PC-3 (cell line): Measurements from ENCODE around the gene EIF4G3. TPM values are rescaled to one million over a fixed set of nuclear protein-coding genes. Genes with fewer than 3 reads are reported as not detected.
A peak's percentile ranks its signal among the peaks of the same experiment; 100 is the strongest.

ENCODE experiments used
- ATAC-seq: fragments of 200-7000 bp; cut with Tn5 transposase; 2 replicates; pipeline ENCODE4 v1.9.1; 2020; ENCODE audit warnings: mild to moderate bottlenecking, moderate library complexity
- BruUV-seq: library from RNA; stranded (reverse); fragments of 400-500 nt; replicated peaks from 2 replicates; lab custom pipeline; 2021; lab: Mats Ljungman, UMichigan
- CTCF ChIA-PET: fragments of 300-600 bp; sonication (Branson Sonifier 250); formaldehyde crosslinking; loops from one replicate; lab custom pipeline; 2022; ENCODE audit warnings: antibody characterized with exemption; lab: Charles Lee
- POLR2A ChIA-PET: fragments of 300-600 bp; sonication (Branson Sonifier 250); formaldehyde crosslinking; loops from one replicate; lab custom pipeline; 2022; ENCODE audit warnings: antibody characterized with exemption; ENCODE audit not compliant: unreplicated experiment; lab: Charles Lee
- DNase-seq: peaks from one replicate; pipeline ENCODE4 v3.0.0-alpha.2; 2015
- H2AFZ ChIP-seq: fragments of 300-600 bp; sonication (generic); 2 replicates; pipeline ENCODE4 v1.6.0; 2016; ENCODE audit warnings: antibody characterized with exemption, low read length
- H3F3A ChIP-seq: fragments of 300-600 bp; sonication (generic); one replicate; pipeline ENCODE4 v1.6.0; 2017; ENCODE audit warnings: antibody characterized with exemption, low read length, control low read depth, mild to moderate bottlenecking; ENCODE audit not compliant: unreplicated experiment
- H3K27ac ChIP-seq: fragments of 300-600 bp; sonication (generic); 2 replicates; pipeline ENCODE4 v1.5.1; 2016; ENCODE audit warnings: mild to moderate bottlenecking, low read length
- H3K27me3 ChIP-seq: fragments of 300-600 bp; sonication (generic); 2 replicates; pipeline ENCODE4 v1.6.1; 2016; ENCODE audit warnings: low read length, mixed read lengths
- H3K36me3 ChIP-seq: fragments of 300-600 bp; sonication (generic); 2 replicates; pipeline ENCODE4 v1.6.1; 2016; ENCODE audit warnings: low read depth, mixed run types, low read length, mixed read lengths
- H3K4me1 ChIP-seq: fragments of 300-600 bp; sonication (generic); 2 replicates; pipeline ENCODE4 v1.5.1; 2016; ENCODE audit warnings: low read length; ENCODE audit not compliant: insufficient read depth
- H3K4me2 ChIP-seq: fragments of 300-600 bp; sonication (generic); 2 replicates; pipeline ENCODE4 v1.6.0; 2016; ENCODE audit warnings: low read length
- H3K4me3 ChIP-seq: fragments of 300-600 bp; sonication (generic); 2 replicates; pipeline ENCODE4 v1.5.1; 2016; ENCODE audit warnings: mild to moderate bottlenecking, low read length, mixed read lengths
- H3K79me2 ChIP-seq: fragments of 300-600 bp; sonication (generic); 2 replicates; pipeline ENCODE4 v1.6.1; 2017; ENCODE audit warnings: low read length, mixed read lengths
- H3K9ac ChIP-seq: fragments of 300-600 bp; sonication (generic); 2 replicates; pipeline ENCODE4 v1.6.0; 2016; ENCODE audit warnings: mild to moderate bottlenecking, low read length
- H3K9me2 ChIP-seq: fragments of 300-600 bp; sonication (generic); replicated peaks from 2 replicates; pipeline ENCODE4 v1.6.1; 2016; ENCODE audit warnings: mixed run types, low read length, mixed read lengths
- H3K9me3 ChIP-seq: fragments of 300-600 bp; sonication (generic); 2 replicates; pipeline ENCODE4 v1.6.1; 2016; ENCODE audit warnings: low read length, mixed read lengths
- H4K20me1 ChIP-seq: fragments of 300-600 bp; sonication (generic); 2 replicates; pipeline ENCODE4 v1.6.1; 2016; ENCODE audit warnings: low read length, mixed read lengths
- CTCF ChIP-seq: fragments of 300-600 bp; sonication (generic); conservative IDR thresholded peaks from 2 replicates; pipeline ENCODE4 v1.5.1; 2017; ENCODE audit warnings: antibody characterized with exemption, low read depth, mild to moderate bottlenecking, low read length
- EZH2 ChIP-seq: fragments of 300-600 bp; sonication (generic); IDR thresholded peaks from one replicate; pipeline ENCODE4 v1.6.1; 2017; ENCODE audit warnings: antibody characterized with exemption, mild to moderate bottlenecking, low read length; ENCODE audit not compliant: unreplicated experiment
- EZH2phosphoT487 ChIP-seq: fragments of 300-600 bp; sonication (generic); IDR thresholded peaks from 2 replicates; pipeline ENCODE4 v1.6.1; 2018; ENCODE audit warnings: mild to moderate bottlenecking, antibody characterized with exemption, low read length, borderline replicate concordance
- intact Hi-C: fragments of 100-400 bp; cut with micrococcal nuclease; formaldehyde crosslinking; loops from 2 replicates; pipeline ENCODE4 v1.9.0; 2023
- total RNA-seq: library from RNA; depleted of rRNA; stranded (reverse); fragments of >200 nt; gene quantifications from 2 replicates; pipeline ENCODE4 v1.2.3, GENCODE V29; 2014

Gene EIF4G3
- total RNA-seq, 1 experiment from 2014 or later, result 16.9 TPM

GRCh38 chr1:20787029-20787839, 389.5 kb downstream of the EIF4G3 start, which contains the start of gene HP1BP3:
HP1BP3 (minus strand) TSS chr1:20787307; CDS start chr1:20780440, 6,867 bp downstream.
- peak; percentile 53 for DNase-seq
- TSS peak; percentile 91 for BruUV-seq
- H3K9me3 ChIP-seq, result no peaks in the 10 kb centered on the region
- peak within 1 kb of the TSS; percentile 74 for H3K27ac ChIP-seq
- ATAC-seq, result peak; percentile 47
- H3K9me2 ChIP-seq, result no peaks in the 10 kb centered on the region
- H2AFZ ChIP-seq, result peak within 1 kb of the TSS; percentile 92
- H3K27me3 ChIP-seq, result no peaks in the 10 kb centered on the region
- H4K20me1 ChIP-seq, result peaks cover 35% of the 10 kb centered on the region
- peak within 1 kb of the TSS; percentile 96 for H3K9ac ChIP-seq
- no peaks in the 10 kb centered on the region for H3K36me3 ChIP-seq
- TF ChIP-seq CTCF (no peak), EZH2phosphoT487 (no peak), EZH2 (no peak)
- H3K79me2 ChIP-seq, result peaks cover 43% of the 10 kb centered on the region
- H3K4me1 ChIP-seq, result peaks cover 26% of the 10 kb centered on the region
- intact Hi-C loops, result loop anchor here (2.0 to 5.0 kb wide), 6 partner anchors 54 to 410 kb away; partner anchors contain the start of genes DDOST and SH2D5
- H3F3A ChIP-seq, result peaks cover 3% of the 10 kb centered on the region
- H3K4me3 ChIP-seq, result peak within 1 kb of the TSS; percentile 98
- H3K4me2 ChIP-seq, result peak within 1 kb of the TSS; percentile 90
- ChIA-PET POLR2A (interaction anchor here (0.5 to 0.7 kb wide), 4 partner anchors 25 to 331 kb away, joined by 3 to 18 read pairs (median 4); no protein-coding TSS in a partner anchor), CTCF (interaction anchor here (0.5 to 1.7 kb wide), 4 partner anchors 89 to 181 kb away, joined by 3 to 9 read pairs (median 4); no protein-coding TSS in a partner anchor)

- Histone ChIP-seq H3K9me3 (no peaks in the 10 kb centered on the region), H3K4me2 (peak overlapping the region; percentile 90), H4K20me1 (peaks cover 42% of the 10 kb centered on the region), H3K9ac (peak overlapping the region; percentile 96), H2AFZ (peak overlapping the region; percentile 76), H3F3A (peaks cover 3% of the 10 kb centered on the region), H3K79me2 (peaks cover 51% of the 10 kb centered on the region), H3K9me2 (no peaks in the 10 kb centered on the region), H3K27me3 (no peaks in the 10 kb centered on the region), H3K36me3 (no peaks in the 10 kb centered on the region), H3K4me1 (peaks cover 26% of the 10 kb centered on the region), H3K27ac (peak overlapping the region; percentile 71), H3K4me3 (peak overlapping the region; percentile 98)
- TF ChIP-seq EZH2phosphoT487 (no peak), EZH2 (no peak), CTCF (no peak)
- BruUV-seq, result no TSS peak
- DNase-seq, result peak; percentile 95
- ChIA-PET POLR2A (interaction anchor here (0.6 to 0.8 kb wide), 8 partner anchors 26 to 552 kb away, joined by 3 to 18 read pairs (median 3); no protein-coding TSS in a partner anchor), CTCF (interaction anchor here (1.5 to 1.7 kb wide), 2 partner anchors 88 to 90 kb away, joined by 6 to 9 read pairs; no protein-coding TSS in a partner anchor)
- intact Hi-C loops, result loop anchor here (2.0 to 5.0 kb wide), 6 partner anchors 54 to 411 kb away; partner anchors contain the start of genes DDOST and SH2D5
- peak; percentile 68 for ATAC-seq
Measured at GRCh38 chr1:20786253-20787028, 390.3 kb downstream of the EIF4G3 start.
